ENCODE data around the gene DYSF.
A peak's percentile ranks its signal among the peaks of the same experiment; 100 is the strongest.
"Not testable (repeated sequence)": the region's sequence is repeated elsewhere in the genome, so short reads cannot be mapped to it uniquely, and the experiment has no call there.

The DYSF gene

GRCh38 chr2:71479261-71479660 lies 25.9 kb downstream of the DYSF start:
- no peak overlapping the region for H3K4me3 ChIP-seq (ENCODE audit: low read length)
- no peak for TF ChIP-seq CTCF (conservative IDR thresholded peaks at IDR 0.05; ENCODE audit: low read depth, low read length)
- no peak for DNase-seq (ENCODE audit: low read depth)

- DNase-seq (ENCODE audit: low read depth): no peak
- H3K4me3 ChIP-seq (ENCODE audit: low read length): no peak overlapping the region
- no peak for TF ChIP-seq CTCF (conservative IDR thresholded peaks at IDR 0.05; ENCODE audit: low read depth, low read length)
Observed at GRCh38 chr2:71481111-71481510, 27.8 kb downstream of the DYSF start.

GRCh38 chr2:71482055-71482454 lies 28.7 kb downstream of the DYSF start:
- no peak overlapping the region for H3K4me3 ChIP-seq (ENCODE audit: low read length)
- peak; percentile 28 for TF ChIP-seq CTCF (conservative IDR thresholded peaks at IDR 0.05; ENCODE audit: low read depth, low read length)
- DNase-seq (ENCODE audit: low read depth): no peak

GRCh38 chr2:71483246-71483645 lies 29.9 kb downstream of the DYSF start:
- TF ChIP-seq CTCF (conservative IDR thresholded peaks at IDR 0.05; ENCODE audit: low read depth, low read length): no peak
- no peak overlapping the region for H3K4me3 ChIP-seq (ENCODE audit: low read length)
- no peak for DNase-seq (ENCODE audit: low read depth)

GRCh38 chr2:71484354-71484753 lies 31.0 kb downstream of the DYSF start:
- no peak for DNase-seq (ENCODE audit: low read depth)
- no peak overlapping the region for H3K4me3 ChIP-seq (ENCODE audit: low read length)
- TF ChIP-seq CTCF (conservative IDR thresholded peaks at IDR 0.05; ENCODE audit: low read depth, low read length): no peak

- no peak for TF ChIP-seq CTCF (conservative IDR thresholded peaks at IDR 0.05; ENCODE audit: low read depth, low read length)
- DNase-seq (ENCODE audit: low read depth): no peak
- H3K4me3 ChIP-seq (ENCODE audit: low read length): no peak overlapping the region
Observed at GRCh38 chr2:71486881-71487640, 33.7 kb downstream of the DYSF start.

GRCh38 chr2:71491551-71491950 lies 38.2 kb downstream of the DYSF start:
- not testable (repeated sequence) for H3K4me3 ChIP-seq (ENCODE audit: low read length); DNase-seq (ENCODE audit: low read depth)
